Epithelial cell of esophagus (primary cell): ENCODE data around the gene FAM76A.
A peak's percentile ranks its signal among the peaks of the same experiment; 100 is the strongest.
"Not testable (repeated sequence)": the region's sequence is repeated elsewhere in the genome, so short reads cannot be mapped to it uniquely, and the experiment has no call there.

Experiments used
- DNase-seq: peaks from one replicate; pipeline ENCODE4 v3.0.0; 2010; ENCODE audit warnings: low read depth
- H3K4me3 ChIP-seq: 2 replicates; pipeline ENCODE4 v1.5.1; 2011; ENCODE audit warnings: mild to moderate bottlenecking, low read length, control low read depth
- TF ChIP-seq, protein P1 (sequence below): IDR thresholded peaks from 2 replicates; pipeline ENCODE4 v1.5.1; 2011; ENCODE audit warnings: low read depth, mild to moderate bottlenecking, low read length, control low read depth, inconsistent platforms; ENCODE audit not compliant: insufficient read depth; ENCODE audit errors: missing control alignments

FAM76A gene

GRCh38 chr1:27686223-27686990 is 39.4 kb upstream of the FAM76A start:
- TF ChIP-seq, protein P1, sequence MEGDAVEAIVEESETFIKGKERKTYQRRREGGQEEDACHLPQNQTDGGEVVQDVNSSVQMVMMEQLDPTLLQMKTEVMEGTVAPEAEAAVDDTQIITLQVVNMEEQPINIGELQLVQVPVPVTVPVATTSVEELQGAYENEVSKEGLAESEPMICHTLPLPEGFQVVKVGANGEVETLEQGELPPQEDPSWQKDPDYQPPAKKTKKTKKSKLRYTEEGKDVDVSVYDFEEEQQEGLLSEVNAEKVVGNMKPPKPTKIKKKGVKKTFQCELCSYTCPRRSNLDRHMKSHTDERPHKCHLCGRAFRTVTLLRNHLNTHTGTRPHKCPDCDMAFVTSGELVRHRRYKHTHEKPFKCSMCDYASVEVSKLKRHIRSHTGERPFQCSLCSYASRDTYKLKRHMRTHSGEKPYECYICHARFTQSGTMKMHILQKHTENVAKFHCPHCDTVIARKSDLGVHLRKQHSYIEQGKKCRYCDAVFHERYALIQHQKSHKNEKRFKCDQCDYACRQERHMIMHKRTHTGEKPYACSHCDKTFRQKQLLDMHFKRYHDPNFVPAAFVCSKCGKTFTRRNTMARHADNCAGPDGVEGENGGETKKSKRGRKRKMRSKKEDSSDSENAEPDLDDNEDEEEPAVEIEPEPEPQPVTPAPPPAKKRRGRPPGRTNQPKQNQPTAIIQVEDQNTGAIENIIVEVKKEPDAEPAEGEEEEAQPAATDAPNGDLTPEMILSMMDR: no peak
- peak; percentile 41 for DNase-seq
- H3K4me3 ChIP-seq: no peak overlapping the region

GRCh38 chr1:27687906-27688305 is 37.9 kb upstream of the FAM76A start:
- TF ChIP-seq, protein P1: no peak
- DNase-seq: no peak
- H3K4me3 ChIP-seq: no peak overlapping the region

DNA sequence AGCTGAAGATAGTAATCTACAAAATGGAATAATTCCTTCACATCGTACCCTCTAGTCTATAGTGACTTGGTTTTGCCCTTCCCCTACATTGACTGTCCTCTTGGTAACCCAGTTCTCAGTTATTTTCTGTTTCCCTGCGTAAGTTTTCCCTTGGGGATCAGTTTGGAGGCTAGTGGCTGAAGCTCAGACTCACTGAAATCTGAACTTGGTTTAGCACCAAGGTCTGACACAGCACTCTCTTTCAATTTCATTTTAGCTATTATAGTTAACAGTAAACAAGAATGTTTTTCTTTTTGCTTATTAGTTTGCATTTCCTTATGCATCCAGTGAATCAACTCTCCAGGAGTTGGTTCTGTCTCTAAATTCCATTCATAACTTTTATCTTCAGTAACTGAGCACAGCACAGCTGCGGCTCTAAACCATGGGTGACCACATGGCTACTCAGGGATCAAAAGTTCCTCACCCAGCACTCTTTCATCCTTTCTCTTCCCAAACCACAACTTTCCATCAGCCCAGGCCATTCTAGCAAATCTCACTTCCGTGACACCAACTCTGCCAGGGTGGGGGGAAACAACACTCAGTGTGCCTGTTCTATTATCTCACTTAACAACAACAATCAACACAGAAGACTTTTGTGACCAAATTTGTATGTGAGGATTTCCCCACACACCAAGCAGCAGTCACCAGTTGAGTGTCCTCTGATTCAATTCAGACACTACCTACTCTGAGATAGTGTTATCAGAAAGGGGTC is 36.2 kb upstream of the FAM76A start:
- TF ChIP-seq, protein P1: no peak
- H3K4me3 ChIP-seq: no peak overlapping the region
- no peak for DNase-seq

DNA sequence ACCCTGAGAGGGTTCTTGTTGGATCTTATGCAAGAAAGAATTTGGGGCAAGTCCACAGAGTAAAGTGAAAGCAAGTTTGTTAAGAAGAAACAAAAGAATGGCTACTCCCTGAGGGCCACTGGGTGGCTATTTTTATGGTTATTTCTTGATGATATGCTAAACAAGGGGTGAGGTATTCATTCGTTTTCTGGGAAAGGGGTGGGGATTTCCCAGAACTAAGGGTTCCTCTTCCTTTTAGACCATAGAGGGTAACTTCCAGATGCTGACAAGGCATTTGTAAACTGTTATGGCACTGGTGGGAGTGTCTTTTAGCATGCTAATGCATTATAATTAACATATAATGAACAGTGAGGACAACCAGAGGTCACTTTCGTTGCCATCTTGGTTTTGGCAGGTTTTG is 35.6 kb upstream of the FAM76A start:
- TF ChIP-seq, protein P1: no peak
- no peak for DNase-seq
- H3K4me3 ChIP-seq: no peak overlapping the region

- DNase-seq, H3K4me3 ChIP-seq: not testable (repeated sequence)
Observed at GRCh38 chr1:27696835-27697234, 28.9 kb upstream of the FAM76A start.

- TF ChIP-seq, protein P1: no peak
- DNase-seq: no peak
- H3K4me3 ChIP-seq: no peak overlapping the region
Observed at GRCh38 chr1:27704958-27705357, 20.8 kb upstream of the FAM76A start.

- no peak overlapping the region for H3K4me3 ChIP-seq
- TF ChIP-seq, protein P1: no peak
- no peak for DNase-seq
Observed at GRCh38 chr1:27705545-27705944, 20.2 kb upstream of the FAM76A start.
